ENCODE data around the gene HOXB2.

DNA sequence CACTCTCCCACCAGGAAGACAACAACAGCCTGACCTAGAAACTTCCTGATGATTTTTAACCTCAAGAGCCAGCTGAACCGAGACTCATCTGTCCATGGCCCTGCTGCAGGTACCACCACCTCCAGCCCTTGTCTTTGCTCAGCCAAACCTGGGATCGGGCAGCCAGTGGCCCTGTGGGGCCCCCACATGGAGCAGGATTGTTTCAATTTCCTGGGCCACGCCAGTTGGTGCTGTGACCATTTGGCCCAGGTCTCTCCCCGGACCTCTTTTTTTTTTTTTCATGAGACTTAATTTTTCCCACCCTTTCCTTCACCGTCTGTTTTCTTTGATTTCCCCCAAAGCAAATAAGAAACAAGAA, 8.3 kb upstream of the HOXB2 start:
- TF ChIP-seq, protein P1, sequence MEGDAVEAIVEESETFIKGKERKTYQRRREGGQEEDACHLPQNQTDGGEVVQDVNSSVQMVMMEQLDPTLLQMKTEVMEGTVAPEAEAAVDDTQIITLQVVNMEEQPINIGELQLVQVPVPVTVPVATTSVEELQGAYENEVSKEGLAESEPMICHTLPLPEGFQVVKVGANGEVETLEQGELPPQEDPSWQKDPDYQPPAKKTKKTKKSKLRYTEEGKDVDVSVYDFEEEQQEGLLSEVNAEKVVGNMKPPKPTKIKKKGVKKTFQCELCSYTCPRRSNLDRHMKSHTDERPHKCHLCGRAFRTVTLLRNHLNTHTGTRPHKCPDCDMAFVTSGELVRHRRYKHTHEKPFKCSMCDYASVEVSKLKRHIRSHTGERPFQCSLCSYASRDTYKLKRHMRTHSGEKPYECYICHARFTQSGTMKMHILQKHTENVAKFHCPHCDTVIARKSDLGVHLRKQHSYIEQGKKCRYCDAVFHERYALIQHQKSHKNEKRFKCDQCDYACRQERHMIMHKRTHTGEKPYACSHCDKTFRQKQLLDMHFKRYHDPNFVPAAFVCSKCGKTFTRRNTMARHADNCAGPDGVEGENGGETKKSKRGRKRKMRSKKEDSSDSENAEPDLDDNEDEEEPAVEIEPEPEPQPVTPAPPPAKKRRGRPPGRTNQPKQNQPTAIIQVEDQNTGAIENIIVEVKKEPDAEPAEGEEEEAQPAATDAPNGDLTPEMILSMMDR (IDR thresholded peaks at IDR 0.05) = no peak
- no peak for TF ChIP-seq EZH2 (IDR thresholded peaks at IDR 0.05)

All from neural progenitor cell (in vitro differentiated cells).